Activated CD4-positive, alpha-beta T cell treated with anti-CD3 and anti-CD28 coated beads, Interleukin-2, amount 50 U/mL, for 16 hours (primary cell): ENCODE results near the gene RPA1.

Experiments
- DNase-seq: peaks from one replicate; pipeline ENCODE4 v3.0.0-alpha.2; 2020

The RPA1 gene

DNA sequence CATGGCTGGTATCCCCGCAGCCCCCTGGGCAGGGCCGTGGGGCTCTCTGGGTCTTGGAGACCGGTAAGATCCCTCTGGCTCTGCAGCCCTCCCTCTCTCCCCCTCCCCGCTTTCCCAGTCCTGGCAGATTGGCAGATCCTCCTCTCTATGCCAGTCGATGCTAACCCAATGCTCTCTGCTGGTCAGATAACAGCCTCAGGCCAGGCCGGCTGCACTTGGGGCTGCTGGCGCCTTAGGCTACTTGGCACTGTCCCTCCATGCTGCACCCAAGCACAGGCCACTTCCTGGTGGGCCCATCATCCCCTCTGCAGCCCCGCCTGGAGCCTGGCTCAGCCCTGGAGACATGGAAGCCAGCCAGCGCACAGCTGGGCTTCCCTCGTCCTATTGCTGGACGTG lies 113.6 kb downstream of the RPA1 start:
- DNase-seq = no peak

DNA sequence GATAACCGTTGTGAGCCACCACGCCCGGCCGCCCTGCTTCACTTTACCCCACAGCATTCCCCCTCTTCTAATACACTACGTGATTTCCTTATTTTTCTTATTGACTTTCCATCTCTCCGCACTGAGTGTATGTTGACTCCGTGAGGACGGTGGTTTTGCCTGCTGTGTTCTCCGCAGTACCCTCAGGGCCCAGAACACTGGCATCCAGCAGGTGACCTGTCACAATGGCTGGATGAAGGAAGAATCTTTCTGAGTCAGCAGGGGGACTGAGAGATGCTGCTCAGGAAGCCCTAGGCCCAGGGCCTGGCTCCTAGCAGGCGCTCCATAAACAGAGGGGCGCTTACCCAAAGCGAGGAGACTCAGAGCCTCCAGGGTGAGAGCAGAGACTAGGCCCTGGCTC lies 115.8 kb downstream of the RPA1 start:
- no peak for DNase-seq

DNA sequence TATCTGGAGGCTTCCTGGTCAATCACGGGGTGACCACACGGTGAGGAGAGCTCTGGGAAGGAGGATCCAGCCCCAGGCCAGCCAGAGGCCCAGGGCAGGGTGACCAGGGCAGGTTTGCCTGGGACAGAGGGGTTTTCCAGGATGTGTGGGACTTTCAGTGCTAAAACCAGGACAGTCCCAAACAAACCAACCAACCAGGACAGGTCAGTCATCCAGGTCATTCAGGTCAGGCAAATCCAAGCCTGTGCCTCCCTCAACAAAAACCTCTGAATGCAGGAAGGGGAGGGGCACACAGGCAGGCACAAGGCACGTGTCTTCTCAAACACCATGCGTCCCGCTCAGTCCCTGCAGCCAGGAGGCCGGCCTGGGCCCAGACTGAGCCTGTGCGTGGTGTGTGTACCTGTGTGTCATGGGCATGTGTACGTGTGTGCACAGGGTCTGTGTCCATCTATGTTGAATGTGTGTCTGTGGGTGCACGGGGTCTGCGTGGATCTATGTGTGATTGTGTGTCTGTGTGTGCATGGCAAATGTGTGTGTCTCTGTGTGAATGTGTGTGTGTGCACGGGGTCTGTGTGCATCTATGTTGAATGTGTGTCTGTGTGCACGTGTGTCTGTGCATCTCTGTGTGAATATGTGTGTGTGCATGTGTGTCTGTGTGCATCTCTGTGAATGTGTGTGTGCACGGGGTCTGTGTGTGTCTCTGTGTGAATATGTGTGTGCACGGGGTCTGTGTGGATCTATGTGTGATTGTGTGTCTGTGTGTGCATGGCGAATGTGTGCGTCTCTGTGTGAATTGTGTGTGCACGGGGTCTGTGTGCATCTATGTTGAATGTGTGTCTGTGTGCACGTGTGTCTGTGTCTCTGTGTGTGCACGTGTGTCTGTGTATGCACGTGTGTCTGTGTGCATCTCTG lies 116.5 kb downstream of the RPA1 start:
- DNase-seq = no peak

DNA sequence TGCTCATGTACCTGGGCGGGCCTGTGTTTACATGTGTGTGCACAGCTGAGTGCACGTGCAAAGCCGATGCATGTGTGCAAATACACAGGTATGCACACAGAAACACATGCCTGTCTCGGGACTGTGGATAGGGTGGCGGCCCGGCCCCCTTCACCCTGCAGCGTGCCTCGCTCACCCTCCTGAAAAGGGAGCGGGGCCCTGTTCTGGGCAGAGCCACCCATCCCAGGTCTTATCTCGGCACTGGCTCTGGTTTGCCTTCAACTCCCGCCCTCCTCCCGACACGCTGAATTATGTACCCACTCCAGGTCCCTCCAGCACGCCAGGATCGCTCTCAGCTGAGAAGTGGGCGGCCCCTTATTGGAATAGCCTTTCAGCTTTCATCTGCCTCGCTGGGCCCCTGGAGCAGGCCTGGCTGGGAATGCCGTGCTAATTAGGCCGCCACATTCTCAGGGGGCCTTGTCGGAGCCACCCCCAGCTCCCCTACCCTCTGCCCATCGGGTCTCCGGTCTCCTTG lies 117.5 kb downstream of the RPA1 start:
- no peak for DNase-seq

DNA sequence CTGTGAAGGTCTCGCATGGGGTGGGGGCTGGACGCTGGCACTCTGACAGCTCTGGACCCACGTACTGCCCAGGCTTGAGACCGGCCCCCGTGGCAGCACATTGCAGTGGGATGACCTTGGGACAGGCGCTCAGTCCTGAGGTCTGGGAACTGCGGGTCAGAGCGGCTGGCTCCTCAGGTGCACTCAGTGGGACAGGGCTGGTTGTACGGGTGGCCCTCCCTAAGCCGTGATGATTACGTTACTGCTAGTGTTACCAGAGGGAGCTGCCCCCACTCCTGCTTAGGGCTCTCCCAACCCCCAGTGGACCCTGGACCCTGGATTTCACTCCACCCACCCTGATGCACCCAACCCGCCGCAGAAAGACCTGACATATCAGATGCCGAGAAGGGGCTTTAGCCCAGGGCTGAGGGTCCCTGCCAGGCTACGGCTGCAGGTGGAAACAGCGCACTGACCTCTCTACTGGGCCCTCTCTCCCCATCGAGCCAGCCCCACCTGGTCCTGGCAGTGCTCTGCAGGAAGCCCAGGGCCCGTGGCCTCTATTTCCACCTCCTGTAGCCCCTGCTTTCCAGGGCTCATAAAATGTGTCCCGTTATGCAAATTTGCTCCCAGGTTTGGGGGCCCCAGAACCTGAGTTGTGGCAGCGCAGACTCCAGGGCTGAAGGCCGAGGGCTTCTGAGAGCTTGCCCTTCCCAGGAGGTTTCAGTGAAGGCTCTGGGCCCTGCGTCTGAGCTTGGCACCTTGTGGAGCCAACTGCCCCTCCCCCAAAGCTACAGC lies 118.1 kb downstream of the RPA1 start:
- DNase-seq = no peak

DNA sequence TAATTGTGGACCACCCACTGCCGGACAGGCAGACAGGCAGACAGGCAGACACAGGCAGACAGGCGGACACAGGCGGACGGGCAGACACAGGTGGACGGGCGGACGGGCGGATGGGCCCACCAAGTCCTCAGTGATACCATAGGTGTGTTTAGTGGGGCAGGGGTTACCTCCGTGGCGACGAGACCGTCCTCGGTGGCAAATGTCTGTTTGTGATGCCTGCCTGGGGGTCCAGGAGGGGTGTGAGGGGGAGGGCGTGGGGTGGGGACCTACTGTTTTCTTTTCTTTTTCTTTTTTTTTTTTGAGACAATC lies 118.7 kb downstream of the RPA1 start:
- no peak for DNase-seq
